Duodenal mucosa (tissue), 2 donors: Measurements from ENCODE around the gene MRPS34.

Experiments used
- H3K27ac ChIP-seq: one replicate; pipeline ENCODE4 v1.7.0; 2013; ENCODE audit warnings: low read depth, low read length
- H3K27me3 ChIP-seq, 2 donors: one replicate each; pipeline ENCODE4 v1.7.0; 2013; ENCODE audit warnings: low read length in 2 of 2, control low read depth in 1 of 2; ENCODE audit not compliant: insufficient read depth in 2 of 2, control insufficient read depth in 1 of 2
- H3K36me3 ChIP-seq, 2 donors: one replicate each; pipeline ENCODE4 v1.7.0; 2013; ENCODE audit warnings: low read length in 2 of 2, control low read depth in 1 of 2; ENCODE audit not compliant: insufficient read depth in 2 of 2, control insufficient read depth in 1 of 2
- H3K4me1 ChIP-seq, 2 donors: one replicate each; pipeline ENCODE4 v1.7.0; 2013; ENCODE audit warnings: low read length in 2 of 2, control low read depth in 1 of 2; ENCODE audit not compliant: insufficient read depth in 2 of 2, control insufficient read depth in 1 of 2
- H3K4me3 ChIP-seq, 2 donors: one replicate each; pipeline ENCODE4 v1.7.0; 2013; ENCODE audit warnings: low read length in 2 of 2, low read depth in 1 of 2
- H3K9ac ChIP-seq, 2 donors: one replicate each; pipeline ENCODE4 v1.7.0; 2013; ENCODE audit warnings: low read length in 2 of 2, low read depth in 1 of 2
- H3K9me3 ChIP-seq, 2 donors: one replicate each; pipeline ENCODE4 v1.7.0; 2013; ENCODE audit warnings: low read length in 2 of 2, control low read depth in 1 of 2; ENCODE audit not compliant: control insufficient read depth in 1 of 2

Gene MRPS34

DNA sequence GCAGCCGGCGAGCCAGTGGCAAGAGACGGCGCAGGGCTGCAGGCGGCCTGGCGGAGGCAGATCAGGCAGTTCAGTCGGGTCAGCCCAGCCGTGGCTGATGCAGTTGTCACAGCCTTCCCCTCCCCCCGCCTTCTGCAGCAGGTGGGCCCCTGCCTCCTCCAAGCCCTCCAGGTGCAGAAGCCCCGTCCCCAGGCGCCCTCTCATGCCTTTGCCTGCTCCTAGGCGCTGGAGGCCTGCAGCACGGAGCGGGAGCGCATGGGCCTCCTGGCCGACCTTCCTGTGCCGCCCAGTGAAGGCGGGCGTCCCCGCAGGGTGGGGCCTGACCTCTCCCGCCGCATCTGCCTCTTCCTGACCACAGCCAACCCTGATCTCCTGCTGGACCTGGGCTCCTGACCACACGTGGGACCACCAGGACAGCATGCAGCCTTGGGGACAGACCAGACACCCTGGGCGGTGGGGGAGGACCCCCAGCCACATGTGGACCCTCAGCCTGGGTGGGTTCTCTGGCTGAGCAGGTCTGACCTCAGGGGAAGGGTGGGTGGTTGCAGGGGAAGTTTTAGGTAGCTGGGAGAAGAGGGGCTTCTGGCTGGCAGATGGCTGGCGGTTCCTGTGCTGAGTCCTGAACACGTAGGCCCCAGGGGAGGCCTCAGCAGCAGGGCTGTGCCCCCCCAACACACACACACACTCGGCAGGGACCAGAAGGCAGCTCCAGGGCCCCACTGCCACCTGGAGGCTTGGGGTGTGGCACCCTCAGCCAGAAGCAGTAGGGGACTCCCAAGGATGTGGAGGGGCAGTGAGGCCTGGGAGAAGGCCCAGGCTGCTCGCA is 3.1 kb upstream of the MRPS34 start:
- Histone ChIP-seq H3K36me3 (peaks cover 7 to 50% of the 10 kb centered on the region in 2 donors), H3K27me3 (no peaks in the 10 kb centered on the region), H3K4me1 (peaks cover 15 to 28% of the 10 kb centered on the region in 2 donors), H3K27ac (no peak overlapping the region), H3K4me3 (no peak overlapping the region), H3K9me3 (no peaks in the 10 kb centered on the region), H3K9ac (no peak overlapping the region)

- H3K36me3 ChIP-seq = peaks cover 7 to 44% of the 10 kb centered on the region in 2 donors
- H3K4me1 ChIP-seq = peaks cover 12 to 27% of the 10 kb centered on the region in 2 donors
- H3K27me3 ChIP-seq = no peaks in the 10 kb centered on the region
- H3K9me3 ChIP-seq = no peaks in the 10 kb centered on the region
- no peak overlapping the region for H3K27ac ChIP-seq
- no peak overlapping the region for H3K9ac ChIP-seq
- no peak overlapping the region for H3K4me3 ChIP-seq
These were observed 2.3 kb upstream of the MRPS34 start for GRCh38 chr16:1775006-1775845.

- Histone ChIP-seq H3K36me3 (peaks cover 7 to 38% of the 10 kb centered on the region in 2 donors), H3K4me1 (peaks cover 12 to 31% of the 10 kb centered on the region in 2 donors), H3K27ac (no peak overlapping the region), H3K4me3 (peak overlapping the region; percentile 77 to 91), H3K9me3 (no peaks in the 10 kb centered on the region), H3K9ac (peak overlapping the region; percentile 50 to 75), H3K27me3 (no peaks in the 10 kb centered on the region)
These were observed 1.5 kb upstream of the MRPS34 start for GRCh38 chr16:1774448-1774780.

GRCh38 chr16:1773703-1774447 is 941 bp upstream of the MRPS34 start:
- Histone ChIP-seq H3K36me3 (peaks cover 7 to 38% of the 10 kb centered on the region in 2 donors), H3K9ac (peak overlapping the region; percentile 50 to 75), H3K4me3 (peak overlapping the region; percentile 77 to 91), H3K27ac (no peak overlapping the region), H3K27me3 (no peaks in the 10 kb centered on the region), H3K4me1 (peaks cover 12 to 31% of the 10 kb centered on the region in 2 donors), H3K9me3 (no peaks in the 10 kb centered on the region)

DNA sequence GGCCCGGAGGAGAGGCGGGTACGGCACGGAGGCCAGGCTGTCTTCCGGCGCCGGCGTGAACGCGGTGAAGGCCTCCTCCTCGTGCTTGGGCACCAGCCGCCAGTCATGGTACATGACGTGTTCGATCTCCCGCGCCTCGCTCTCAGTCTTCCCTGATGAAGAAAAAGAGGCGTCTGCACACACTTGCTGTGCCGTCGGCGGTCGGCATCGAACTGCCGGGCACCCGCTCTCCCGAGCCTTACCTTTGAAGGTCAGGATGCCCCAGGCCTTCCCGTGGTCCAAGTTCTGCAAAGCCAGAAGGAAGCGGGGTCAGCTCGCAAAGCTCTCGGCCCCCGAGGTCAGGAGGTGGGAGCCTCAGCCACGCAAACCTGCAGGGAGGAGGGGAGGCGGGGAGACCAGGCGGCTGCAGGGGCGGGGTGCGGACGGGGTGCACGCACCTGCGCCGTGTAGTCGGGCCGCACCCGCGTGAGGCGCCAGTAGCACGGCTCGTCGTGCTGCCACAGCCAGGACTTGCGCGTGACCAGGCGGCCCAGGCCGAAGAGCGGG is 499 bp downstream of the MRPS34 start, which contains the start of gene EME2:
TSS of gene EME2 (plus strand) at position 449 of the 546 bp plus-strand sequence. CDS start 418 bp downstream, outside the sequence.
- peak within 1 kb of the TSS; percentile 77 to 91 for H3K4me3 ChIP-seq
- H3K9me3 ChIP-seq = no peaks in the 10 kb centered on the region
- H3K9ac ChIP-seq = peak within 1 kb of the TSS; percentile 50 to 75
- peaks cover 12 to 31% of the 10 kb centered on the region in 2 donors for H3K4me1 ChIP-seq
- H3K27me3 ChIP-seq = no peaks in the 10 kb centered on the region
- peaks cover 7 to 38% of the 10 kb centered on the region in 2 donors for H3K36me3 ChIP-seq
- peak within 1 kb of the TSS; percentile 80 for H3K27ac ChIP-seq

DNA sequence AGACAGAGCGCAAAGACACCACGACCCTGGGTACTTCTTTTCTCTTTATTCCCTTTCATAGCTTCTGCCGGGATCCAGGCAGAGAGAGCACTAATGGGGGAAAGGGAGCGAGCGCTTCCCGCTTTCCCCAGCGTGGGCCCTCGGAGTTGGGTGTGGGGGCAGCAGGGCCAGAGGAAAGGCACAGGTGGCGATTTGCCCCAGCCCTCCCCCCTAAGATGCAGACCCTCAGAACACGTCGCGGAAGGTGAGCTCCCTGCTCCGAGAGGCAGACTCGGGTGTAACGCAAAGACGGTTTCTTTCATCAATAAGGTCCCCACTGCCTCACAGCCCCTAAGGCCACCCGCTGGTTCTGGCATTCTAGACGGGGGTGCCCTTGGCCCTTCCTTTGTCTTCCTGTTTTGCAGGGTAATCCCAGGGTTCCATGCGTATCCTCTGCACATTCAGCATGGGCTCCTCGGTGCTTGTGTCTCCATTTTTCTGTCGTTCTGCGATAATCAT is 1.0 kb downstream of the MRPS34 start:
- peak overlapping the region; percentile 77 to 91 for H3K4me3 ChIP-seq
- no peaks in the 10 kb centered on the region for H3K27me3 ChIP-seq
- H3K27ac ChIP-seq = no peak overlapping the region
- H3K36me3 ChIP-seq = peaks cover 7 to 38% of the 10 kb centered on the region in 2 donors
- H3K4me1 ChIP-seq = peaks cover 12 to 31% of the 10 kb centered on the region in 2 donors
- H3K9ac ChIP-seq = peak overlapping the region; percentile 50 to 75
- no peaks in the 10 kb centered on the region for H3K9me3 ChIP-seq

- no peaks in the 10 kb centered on the region for H3K27me3 ChIP-seq
- no peaks in the 10 kb centered on the region for H3K9me3 ChIP-seq
- H3K4me1 ChIP-seq = peaks cover 12 to 31% of the 10 kb centered on the region in 2 donors
- peak within 1 kb of the TSS; percentile 59 to 75 for H3K9ac ChIP-seq
- peaks cover 6 to 35% of the 10 kb centered on the region in 2 donors for H3K36me3 ChIP-seq
- peak within 1 kb of the TSS; percentile 42 for H3K27ac ChIP-seq
- H3K4me3 ChIP-seq = peak within 1 kb of the TSS; percentile 77 to 91
These were observed 1.6 kb downstream of the MRPS34 start, which contains the start of gene NME3 for GRCh38 chr16:1771188-1771863. TSS of gene NME3 (minus strand) at chr16:1771543. CDS start at chr16:1771534, 9 bp downstream.

DNA sequence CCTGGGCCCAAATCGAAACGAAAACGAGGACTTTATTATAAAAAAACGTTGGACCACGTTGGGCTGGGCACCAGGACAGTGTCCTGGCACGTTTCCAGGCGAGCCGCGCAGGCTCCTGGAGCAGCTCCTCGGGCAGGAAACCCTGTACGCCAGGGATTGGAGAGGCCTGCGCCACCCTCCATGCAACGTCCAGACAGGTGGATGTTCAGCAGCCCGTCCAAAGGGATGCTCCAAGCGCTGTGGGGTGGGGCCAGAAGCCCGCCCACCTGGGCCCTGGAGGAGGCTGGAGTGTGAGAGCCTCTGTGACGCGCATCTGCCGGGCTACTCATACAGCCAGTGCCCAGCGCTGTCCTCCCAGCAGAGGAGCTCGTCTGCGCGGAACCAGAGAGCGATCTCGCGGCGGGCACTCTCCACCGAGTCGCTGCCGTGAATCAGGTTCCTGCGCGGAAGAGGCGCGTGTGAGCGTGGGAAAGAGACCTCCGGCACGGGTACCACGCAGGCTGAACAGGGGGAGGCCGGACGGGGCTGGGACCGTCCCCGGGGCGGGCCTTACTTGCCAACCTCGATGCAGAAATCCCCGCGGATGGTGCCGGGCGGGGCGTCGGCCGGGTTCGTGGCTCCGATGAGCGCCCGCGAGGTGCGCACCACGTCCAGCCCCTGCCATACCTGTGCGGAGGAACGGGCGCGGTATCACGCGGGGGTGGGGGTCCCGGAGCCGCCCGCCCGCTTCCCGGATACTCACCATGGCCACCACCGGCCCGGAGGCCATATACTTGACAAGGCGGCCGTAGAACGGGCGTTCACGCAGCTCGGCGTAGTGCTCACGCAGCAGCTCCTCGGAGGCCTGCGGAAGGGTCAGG is 2.4 kb downstream of the MRPS34 start:
- Histone ChIP-seq H3K4me3 (peak overlapping the region; percentile 77 to 91), H3K9me3 (no peaks in the 10 kb centered on the region), H3K9ac (peak overlapping the region; percentile 57 to 59), H3K36me3 (peaks cover 2 to 36% of the 10 kb centered on the region in 2 donors), H3K27me3 (no peaks in the 10 kb centered on the region), H3K4me1 (peaks cover 12 to 31% of the 10 kb centered on the region in 2 donors), H3K27ac (peak overlapping the region; percentile 42)
